ENCODE results near the gene MAML3. TPM values are rescaled to one million over a fixed set of nuclear protein-coding genes. Genes with fewer than 3 reads are reported as not detected.
A peak's percentile ranks its signal among the peaks of the same experiment; 100 is the strongest.

The MAML3 gene
- total and polyA plus RNA-seq, 2 of the 13 experiments (the other 11 are each of a cell fraction or from before 2014, with no cell fraction given): 0.05 to 0.13 TPM

DNA sequence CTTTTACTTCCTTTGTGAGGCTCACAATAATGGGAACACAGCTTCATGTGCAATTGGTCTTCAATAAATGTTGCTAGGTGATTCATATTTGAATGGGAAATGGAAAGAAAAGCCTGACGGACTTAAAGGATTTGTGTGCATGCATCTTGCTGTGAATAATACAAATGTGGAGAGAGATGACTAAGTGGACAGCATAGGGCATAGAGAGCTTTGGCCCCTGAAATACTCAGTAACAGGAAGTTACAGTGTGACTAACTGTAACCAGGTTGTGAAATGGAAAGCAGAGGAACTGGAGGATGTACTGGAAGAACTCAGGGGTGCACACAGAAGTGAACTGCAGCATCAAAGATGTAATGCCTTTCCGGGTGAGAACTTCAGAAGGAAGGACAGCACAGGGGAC is 281.7 kb downstream of the MAML3 start (continued):
- TF ChIP-seq FOXP1 (IDR thresholded peaks at IDR 0.05) (no peak), FOXP1 (CRISPR knock-in tag; IDR thresholded peaks at IDR 0.05) (no peak), ZNF121 (CRISPR knock-in tag; IDR thresholded peaks at IDR 0.05) (no peak), ZBTB49 (CRISPR knock-in tag; IDR thresholded peaks at IDR 0.05; ENCODE audit: borderline replicate concordance) (no peak), ZNF225 (CRISPR knock-in tag; IDR thresholded peaks at IDR 0.05) (no peak), HDAC2 (CRISPR knock-in tag; IDR thresholded peaks at IDR 0.05) (no peak), ZNF207 (IDR thresholded peaks at IDR 0.05; ENCODE audit: borderline replicate concordance) (no peak), SYNCRIP (IDR thresholded peaks at IDR 0.05; ENCODE audit: insufficient read depth, low read depth, low read length) (no peak), USF2 (IDR thresholded peaks at IDR 0.05; ENCODE audit: low read depth, low read length) (no peak), USF2 (CRISPR knock-in tag; IDR thresholded peaks at IDR 0.05; ENCODE audit: borderline replicate concordance) (no peak), KLF6 (CRISPR knock-in tag; IDR thresholded peaks at IDR 0.05) (no peak), ZNF670 (CRISPR knock-in tag; IDR thresholded peaks at IDR 0.05; ENCODE audit: borderline replicate concordance) (no peak), DNMT1 (CRISPR knock-in tag; IDR thresholded peaks at IDR 0.05) (no peak), NR2F6 (IDR thresholded peaks at IDR 0.05) (no peak), NR2F6 (CRISPR knock-in tag; IDR thresholded peaks at IDR 0.05) (no peak), ZNF20 (CRISPR knock-in tag; IDR thresholded peaks at IDR 0.05) (no peak), RFX3 (CRISPR knock-in tag; IDR thresholded peaks at IDR 0.05) (no peak), ZNF747 (CRISPR knock-in tag; IDR thresholded peaks at IDR 0.05; ENCODE audit: borderline replicate concordance) (no peak), RFX5 (IDR thresholded peaks at IDR 0.05; ENCODE audit: low read depth, low read length) (no peak)
- TF ChIP-seq, protein P1, sequence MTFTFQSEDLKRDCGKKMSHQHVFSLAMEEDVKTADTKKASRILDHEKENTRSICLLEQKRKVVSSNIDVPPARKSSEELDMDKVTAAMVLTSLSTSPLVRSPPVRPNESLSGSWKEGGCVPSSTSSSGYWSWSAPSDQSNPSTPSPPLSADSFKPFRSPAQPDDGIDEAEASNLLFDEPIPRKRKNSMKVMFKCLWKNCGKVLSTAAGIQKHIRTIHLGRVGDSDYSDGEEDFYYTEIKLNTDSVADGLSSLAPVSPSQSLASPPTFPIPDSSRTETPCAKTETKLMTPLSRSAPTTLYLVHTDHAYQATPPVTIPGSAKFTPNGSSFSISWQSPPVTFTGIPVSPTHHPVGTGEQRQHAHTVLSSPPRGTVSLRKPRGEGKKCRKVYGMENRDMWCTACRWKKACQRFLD (CRISPR knock-in tag; IDR thresholded peaks at IDR 0.05; ENCODE audit: borderline replicate concordance): no peak
- TF ChIP-seq, protein P2, sequence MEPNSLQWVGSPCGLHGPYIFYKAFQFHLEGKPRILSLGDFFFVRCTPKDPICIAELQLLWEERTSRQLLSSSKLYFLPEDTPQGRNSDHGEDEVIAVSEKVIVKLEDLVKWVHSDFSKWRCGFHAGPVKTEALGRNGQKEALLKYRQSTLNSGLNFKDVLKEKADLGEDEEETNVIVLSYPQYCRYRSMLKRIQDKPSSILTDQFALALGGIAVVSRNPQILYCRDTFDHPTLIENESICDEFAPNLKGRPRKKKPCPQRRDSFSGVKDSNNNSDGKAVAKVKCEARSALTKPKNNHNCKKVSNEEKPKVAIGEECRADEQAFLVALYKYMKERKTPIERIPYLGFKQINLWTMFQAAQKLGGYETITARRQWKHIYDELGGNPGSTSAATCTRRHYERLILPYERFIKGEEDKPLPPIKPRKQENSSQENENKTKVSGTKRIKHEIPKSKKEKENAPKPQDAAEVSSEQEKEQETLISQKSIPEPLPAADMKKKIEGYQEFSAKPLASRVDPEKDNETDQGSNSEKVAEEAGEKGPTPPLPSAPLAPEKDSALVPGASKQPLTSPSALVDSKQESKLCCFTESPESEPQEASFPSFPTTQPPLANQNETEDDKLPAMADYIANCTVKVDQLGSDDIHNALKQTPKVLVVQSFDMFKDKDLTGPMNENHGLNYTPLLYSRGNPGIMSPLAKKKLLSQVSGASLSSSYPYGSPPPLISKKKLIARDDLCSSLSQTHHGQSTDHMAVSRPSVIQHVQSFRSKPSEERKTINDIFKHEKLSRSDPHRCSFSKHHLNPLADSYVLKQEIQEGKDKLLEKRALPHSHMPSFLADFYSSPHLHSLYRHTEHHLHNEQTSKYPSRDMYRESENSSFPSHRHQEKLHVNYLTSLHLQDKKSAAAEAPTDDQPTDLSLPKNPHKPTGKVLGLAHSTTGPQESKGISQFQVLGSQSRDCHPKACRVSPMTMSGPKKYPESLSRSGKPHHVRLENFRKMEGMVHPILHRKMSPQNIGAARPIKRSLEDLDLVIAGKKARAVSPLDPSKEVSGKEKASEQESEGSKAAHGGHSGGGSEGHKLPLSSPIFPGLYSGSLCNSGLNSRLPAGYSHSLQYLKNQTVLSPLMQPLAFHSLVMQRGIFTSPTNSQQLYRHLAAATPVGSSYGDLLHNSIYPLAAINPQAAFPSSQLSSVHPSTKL (CRISPR knock-in tag; IDR thresholded peaks at IDR 0.05): peak; percentile 65
- TF ChIP-seq, protein P3, sequence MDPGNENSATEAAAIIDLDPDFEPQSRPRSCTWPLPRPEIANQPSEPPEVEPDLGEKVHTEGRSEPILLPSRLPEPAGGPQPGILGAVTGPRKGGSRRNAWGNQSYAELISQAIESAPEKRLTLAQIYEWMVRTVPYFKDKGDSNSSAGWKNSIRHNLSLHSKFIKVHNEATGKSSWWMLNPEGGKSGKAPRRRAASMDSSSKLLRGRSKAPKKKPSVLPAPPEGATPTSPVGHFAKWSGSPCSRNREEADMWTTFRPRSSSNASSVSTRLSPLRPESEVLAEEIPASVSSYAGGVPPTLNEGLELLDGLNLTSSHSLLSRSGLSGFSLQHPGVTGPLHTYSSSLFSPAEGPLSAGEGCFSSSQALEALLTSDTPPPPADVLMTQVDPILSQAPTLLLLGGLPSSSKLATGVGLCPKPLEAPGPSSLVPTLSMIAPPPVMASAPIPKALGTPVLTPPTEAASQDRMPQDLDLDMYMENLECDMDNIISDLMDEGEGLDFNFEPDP (CRISPR knock-in tag; conservative IDR thresholded peaks at IDR 0.05): no peak

All from HepG2 (cell line).